H1 (cell line): ENCODE results near the gene BUD23. TPM values are rescaled to one million over a fixed set of nuclear protein-coding genes. Genes with fewer than 3 reads are reported as not detected.

Experiments used
- BACH1 ChIP-seq: IDR thresholded peaks from 2 replicates; pipeline ENCODE4 v1.6.1; 2012; ENCODE audit warnings: low read length, improper control_type of control experiment
- BRCA1 ChIP-seq: IDR thresholded peaks from 2 replicates; pipeline ENCODE4 v1.6.1; 2012; ENCODE audit warnings: low read depth, low read length, improper control_type of control experiment
- CBX5 ChIP-seq: fragments of 300-800, 300-1000 bp; sonication (generic); IDR thresholded peaks from 2 replicates; pipeline ENCODE4 v1.7.1; 2016; ENCODE audit warnings: antibody characterized with exemption, low read length, low read depth
- CBX8 ChIP-seq: fragments of 300-800, 300-1000 bp; sonication (generic); IDR thresholded peaks from 2 replicates; pipeline ENCODE4 v1.7.1; 2016; ENCODE audit warnings: low read depth, low read length, borderline replicate concordance
- CEBPB ChIP-seq: IDR thresholded peaks from 2 replicates; pipeline ENCODE4 v1.6.1; 2012; ENCODE audit warnings: low read depth, low read length
- CREB1 ChIP-seq: IDR thresholded peaks from 2 replicates; pipeline ENCODE4 v1.6.1; 2012; ENCODE audit warnings: inconsistent platforms
- CTBP2 ChIP-seq: IDR thresholded peaks from 2 replicates; pipeline ENCODE4 v1.7.0; 2011; ENCODE audit warnings: borderline replicate concordance, mild to moderate bottlenecking, moderate library complexity, mixed read lengths, low read length; ENCODE audit not compliant: insufficient read depth, insufficient read length
- EP300 ChIP-seq, 2 experiments: IDR thresholded peaks; 1 replicate in 1 of 2; 2 replicates in 1 of 2; pipeline ENCODE4 v1.6.1; 2011 to 2012; ENCODE audit warnings: low read depth in 2 of 2, low read length in 2 of 2, mild to moderate bottlenecking in 2 of 2, borderline replicate concordance in 1 of 2, inconsistent platforms in 1 of 2, moderate library complexity in 1 of 2
- GTF2F1 ChIP-seq: IDR thresholded peaks from 2 replicates; pipeline ENCODE4 v1.6.1; 2012; ENCODE audit warnings: low read depth, low read length, improper control_type of control experiment, borderline replicate concordance
- HDAC6 ChIP-seq: IDR thresholded peaks from one replicate; pipeline ENCODE4 v1.7.1; 2012; ENCODE audit warnings: low read depth, mild to moderate bottlenecking, inconsistent platforms, low read length, moderate library complexity
- JUN ChIP-seq: IDR thresholded peaks from 2 replicates; pipeline ENCODE4 v1.6.1; 2011; ENCODE audit warnings: low read depth, mild to moderate bottlenecking, improper control_type of control experiment, low read length
- NRF1 ChIP-seq: IDR thresholded peaks from 2 replicates; pipeline ENCODE4 v1.6.1; 2011; ENCODE audit warnings: mild to moderate bottlenecking, low read depth, low read length, improper control_type of control experiment
- POLR2A ChIP-seq, 2 experiments: IDR thresholded peaks; 1 replicate in 1 of 2; 2 replicates in 1 of 2; pipeline ENCODE4 v1.6.1; 2011; ENCODE audit warnings: low read depth in 2 of 2, low read length in 2 of 2, mild to moderate bottlenecking in 2 of 2; ENCODE audit errors: control extremely low read depth in 1 of 2
- RAD21 ChIP-seq, 2 experiments: IDR thresholded peaks in 1 of 2; conservative IDR thresholded peaks in 1 of 2; 2 replicates each; pipeline ENCODE4 v1.6.1; 2011; ENCODE audit warnings: low read depth in 2 of 2, low read length in 2 of 2, improper control_type of control experiment in 1 of 2, inconsistent platforms in 1 of 2, mild to moderate bottlenecking in 1 of 2, moderate library complexity in 1 of 2
- RFX5 ChIP-seq: IDR thresholded peaks from 2 replicates; pipeline ENCODE4 v1.6.1; 2011; ENCODE audit warnings: low read depth, low read length, improper control_type of control experiment, borderline replicate concordance
- RXRA ChIP-seq: IDR thresholded peaks from 2 replicates; pipeline ENCODE4 v1.6.1; 2011; ENCODE audit warnings: low read depth, mild to moderate bottlenecking, low read length, moderate library complexity; ENCODE audit not compliant: insufficient read depth
- SIX5 ChIP-seq: IDR thresholded peaks from 2 replicates; pipeline ENCODE4 v1.6.1; 2011; ENCODE audit warnings: mild to moderate bottlenecking, low read depth, low read length
- SRF ChIP-seq: IDR thresholded peaks from 2 replicates; pipeline ENCODE4 v1.6.1; 2011; ENCODE audit warnings: mild to moderate bottlenecking, low read depth, low read length, moderate library complexity
- TAF7 ChIP-seq: optimal IDR thresholded peaks from 2 replicates; pipeline ENCODE3; 2011; ENCODE audit warnings: low read depth, mild to moderate bottlenecking, inconsistent platforms, low read length, moderate library complexity, borderline replicate concordance
- TEAD4 ChIP-seq: IDR thresholded peaks from 2 replicates; pipeline ENCODE4 v1.6.1; 2012; ENCODE audit warnings: low read depth, low read length, inconsistent platforms, mixed read lengths
- ZNF274 ChIP-seq: IDR thresholded peaks from 2 replicates; pipeline ENCODE4 v1.7.0; 2012; ENCODE audit warnings: low read length, borderline replicate concordance; ENCODE audit errors: extremely low read depth
- polyA plus RNA-seq, 7 experiments: library from polyadenylated mRNA; depleted of rRNA in 3 of 7; stranded (reverse) in 5 of 7; unstranded in 2 of 7; fragments of >200 nt in 5 of 7; fragments of 200-250 nt in 2 of 7; gene quantifications; 1 replicate in 5 of 7; 2 replicates in 1 of 7; 4 replicates in 1 of 7; pipeline versions ENCODE4 v1.2.1 to v1.2.3, GENCODE V29; 2011 to 2013; ENCODE audit warnings: missing spikeins in 2 of 7, mixed read lengths in 2 of 7
- total RNA-seq: library from RNA; stranded (reverse); fragmentation: NEBNext Ultra II Directional; extraction: Animal tissue kit (Norgen Biotek cat#: 25700); gene quantifications from 2 replicates; pipeline ENCODE4 v1.2.1, GENCODE V29; 2021
- TF ChIP-seq, protein P1 (sequence below): IDR thresholded peaks from 2 replicates; pipeline ENCODE4 v1.6.1; 2012; ENCODE audit warnings: low read length, inconsistent platforms
- TF ChIP-seq, protein P2 (sequence below): IDR thresholded peaks from 2 replicates; pipeline ENCODE4 v1.6.1; 2012; ENCODE audit warnings: inconsistent platforms

Gene BUD23
- total and polyA plus RNA-seq, 2 of the 8 experiments (the other 6 are each of a cell fraction or from before 2014, with no cell fraction given): 72.3 to 78.4 TPM

DNA sequence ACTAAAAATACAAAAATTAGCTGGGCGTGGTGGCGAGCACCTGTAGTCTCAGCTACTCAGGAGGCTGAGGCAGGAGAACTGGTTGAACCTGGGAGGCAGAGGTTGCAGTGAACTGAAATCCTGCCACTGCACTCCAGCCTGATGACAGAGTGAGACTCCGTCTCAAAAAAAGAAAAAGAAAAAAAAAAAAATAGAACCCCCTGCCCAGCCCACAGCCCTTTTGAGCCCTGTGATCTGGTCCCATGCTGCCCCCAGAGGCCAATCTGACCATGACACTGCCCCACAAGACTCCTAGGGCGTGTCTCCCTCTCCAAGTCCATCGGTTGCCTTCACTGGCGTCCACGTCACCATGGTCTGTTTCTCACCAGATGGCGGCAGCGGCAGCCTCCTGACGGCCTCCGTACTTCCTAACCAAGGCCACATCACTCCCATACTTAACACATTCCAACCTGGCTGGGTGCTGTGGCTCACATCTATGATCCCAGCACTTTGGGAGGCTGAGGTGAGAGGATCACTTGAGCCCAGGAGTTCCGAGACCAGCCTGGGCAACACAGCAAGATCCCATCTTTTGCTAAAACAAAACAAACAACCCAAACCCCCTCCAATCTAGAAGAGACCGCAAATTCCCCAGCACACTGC is 18.1 kb downstream of the BUD23 start (continued):
- TF ChIP-seq ZNF274: no peak
- TF ChIP-seq BACH1: no peak
- no peak for TF ChIP-seq TAF7
- TF ChIP-seq BRCA1: no peak
- TF ChIP-seq SRF: no peak
- peak; percentile 67 for TF ChIP-seq CREB1
- TF ChIP-seq CBX5: no peak
- TF ChIP-seq, protein P1, sequence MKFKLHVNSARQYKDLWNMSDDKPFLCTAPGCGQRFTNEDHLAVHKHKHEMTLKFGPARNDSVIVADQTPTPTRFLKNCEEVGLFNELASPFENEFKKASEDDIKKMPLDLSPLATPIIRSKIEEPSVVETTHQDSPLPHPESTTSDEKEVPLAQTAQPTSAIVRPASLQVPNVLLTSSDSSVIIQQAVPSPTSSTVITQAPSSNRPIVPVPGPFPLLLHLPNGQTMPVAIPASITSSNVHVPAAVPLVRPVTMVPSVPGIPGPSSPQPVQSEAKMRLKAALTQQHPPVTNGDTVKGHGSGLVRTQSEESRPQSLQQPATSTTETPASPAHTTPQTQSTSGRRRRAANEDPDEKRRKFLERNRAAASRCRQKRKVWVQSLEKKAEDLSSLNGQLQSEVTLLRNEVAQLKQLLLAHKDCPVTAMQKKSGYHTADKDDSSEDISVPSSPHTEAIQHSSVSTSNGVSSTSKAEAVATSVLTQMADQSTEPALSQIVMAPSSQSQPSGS: no peak
- no peak for TF ChIP-seq GTF2F1
- TF ChIP-seq RFX5: no peak
- no peak for TF ChIP-seq POLR2A (IDR thresholded peaks at IDR 0.05; ENCODE audit: control extremely low read depth in 1 of 2, low read depth in 2 of 2, low read length in 2 of 2)
- no peak for TF ChIP-seq EP300 (IDR thresholded peaks at IDR 0.05; ENCODE audit: borderline replicate concordance in 1 of 2, low read depth in 2 of 2, low read length in 2 of 2)
- TF ChIP-seq RXRA: no peak
- no peak for TF ChIP-seq JUN
- TF ChIP-seq CTBP2: no peak
- TF ChIP-seq NRF1: no peak
- peak; percentile 65 to 66 for TF ChIP-seq RAD21 (IDR thresholded peaks at IDR 0.05 in 1 of 2, conservative IDR thresholded peaks at IDR 0.05 in 1 of 2; ENCODE audit: low read depth in 2 of 2, low read length in 2 of 2)
- no peak for TF ChIP-seq SIX5
- no peak for TF ChIP-seq CBX8
- TF ChIP-seq, protein P2, sequence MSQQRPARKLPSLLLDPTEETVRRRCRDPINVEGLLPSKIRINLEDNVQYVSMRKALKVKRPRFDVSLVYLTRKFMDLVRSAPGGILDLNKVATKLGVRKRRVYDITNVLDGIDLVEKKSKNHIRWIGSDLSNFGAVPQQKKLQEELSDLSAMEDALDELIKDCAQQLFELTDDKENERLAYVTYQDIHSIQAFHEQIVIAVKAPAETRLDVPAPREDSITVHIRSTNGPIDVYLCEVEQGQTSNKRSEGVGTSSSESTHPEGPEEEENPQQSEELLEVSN: no peak
- TF ChIP-seq HDAC6: no peak
- peak; percentile 18; the same call in 1 of the 2 replicates for TF ChIP-seq TEAD4
- no peak for TF ChIP-seq CEBPB
